ENCODE measurements around the gene CYS1. TPM values are rescaled to one million over a fixed set of nuclear protein-coding genes. Genes with fewer than 3 reads are reported as not detected.

The CYS1 gene
- total and polyA plus RNA-seq, 2 of the 13 experiments (the other 11 are each of a cell fraction or from before 2014, with no cell fraction given): 0.04 TPM; not detected in 1

DNA sequence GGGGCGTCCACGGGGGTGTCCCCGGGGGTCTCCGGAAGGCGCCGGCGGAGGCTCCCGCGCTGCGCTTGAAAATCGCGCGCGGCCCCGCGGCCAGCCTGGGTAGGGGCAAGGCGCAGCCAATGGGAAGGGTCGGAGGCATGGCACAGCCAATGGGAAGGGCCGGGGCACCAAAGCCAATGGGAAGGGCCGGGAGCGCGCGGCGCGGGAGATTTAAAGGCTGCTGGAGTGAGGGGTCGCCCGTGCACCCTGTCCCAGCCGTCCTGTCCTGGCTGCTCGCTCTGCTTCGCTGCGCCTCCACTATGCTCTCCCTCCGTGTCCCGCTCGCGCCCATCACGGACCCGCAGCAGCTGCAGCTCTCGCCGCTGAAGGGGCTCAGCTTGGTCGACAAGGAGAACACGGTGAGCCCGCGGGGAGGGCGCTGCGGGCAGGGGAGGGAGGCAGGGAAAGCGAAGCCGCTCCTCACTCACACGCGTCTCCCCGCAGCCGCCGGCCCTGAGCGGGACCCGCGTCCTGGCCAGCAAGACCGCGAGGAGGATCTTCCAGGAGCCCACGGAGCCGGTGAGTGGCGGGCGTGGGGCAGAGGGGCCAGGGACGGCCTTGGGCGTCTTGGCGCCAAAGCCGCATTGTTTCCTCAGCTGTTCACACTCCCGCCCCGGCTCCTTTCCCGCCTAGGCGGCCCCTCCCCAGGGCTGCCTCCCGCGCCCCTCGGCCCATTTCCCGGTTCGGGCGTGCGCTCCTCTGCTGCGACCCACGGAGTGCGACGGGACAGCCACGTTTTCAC, 42.5 kb upstream of the CYS1 start, which contains the start of gene RRM2 (continued):
- TF ChIP-seq GABPA (IDR thresholded peaks at IDR 0.05; ENCODE audit: low read depth, low read length) (no peak), GABPA (CRISPR knock-in tag; IDR thresholded peaks at IDR 0.05; ENCODE audit: low read depth) (no peak), NR2F6 (IDR thresholded peaks at IDR 0.05) (no peak), NR2F6 (CRISPR knock-in tag; IDR thresholded peaks at IDR 0.05) (no peak; the same call in 1 of the 2 replicates), SIN3A (IDR thresholded peaks at IDR 0.05; ENCODE audit: borderline replicate concordance, low read depth, low read length) (peak; percentile 99), USF2 (IDR thresholded peaks at IDR 0.05; ENCODE audit: low read depth, low read length) (no peak), USF2 (CRISPR knock-in tag; IDR thresholded peaks at IDR 0.05; ENCODE audit: borderline replicate concordance) (no peak), ZNF879 (CRISPR knock-in tag; IDR thresholded peaks at IDR 0.05) (no peak), ZMAT3 (CRISPR knock-in tag; conservative IDR thresholded peaks at IDR 0.05) (peak; percentile 86), NFRKB (IDR thresholded peaks at IDR 0.05) (no peak), ZSCAN20 (CRISPR knock-in tag; IDR thresholded peaks at IDR 0.05; ENCODE audit: borderline replicate concordance) (0 out of 2 replicates have a peak, but pooled peaks have one; percentile 66), LBX2 (CRISPR knock-in tag; IDR thresholded peaks at IDR 0.05; ENCODE audit: borderline replicate concordance) (no peak), NRL (CRISPR knock-in tag; IDR thresholded peaks at IDR 0.05; ENCODE audit: borderline replicate concordance) (peak; percentile 94; the same call in 1 of the 2 replicates), NFATC3 (CRISPR knock-in tag; IDR thresholded peaks at IDR 0.05) (0 out of 2 replicates have a peak, but pooled peaks have one; percentile 61), RARA (CRISPR knock-in tag; IDR thresholded peaks at IDR 0.05) (no peak), ADNP (CRISPR knock-in tag; IDR thresholded peaks at IDR 0.05) (no peak), SP1 (IDR thresholded peaks at IDR 0.05) (0 out of 2 replicates have a peak, but pooled peaks have one; percentile 9), SP1 (CRISPR knock-in tag; IDR thresholded peaks at IDR 0.05) (peak; percentile 67; the same call in 1 of the 2 replicates), ZNF264 (CRISPR knock-in tag; IDR thresholded peaks at IDR 0.05) (no peak), CEBPG (CRISPR knock-in tag; IDR thresholded peaks at IDR 0.05) (no peak)
- TF ChIP-seq, protein P1, sequence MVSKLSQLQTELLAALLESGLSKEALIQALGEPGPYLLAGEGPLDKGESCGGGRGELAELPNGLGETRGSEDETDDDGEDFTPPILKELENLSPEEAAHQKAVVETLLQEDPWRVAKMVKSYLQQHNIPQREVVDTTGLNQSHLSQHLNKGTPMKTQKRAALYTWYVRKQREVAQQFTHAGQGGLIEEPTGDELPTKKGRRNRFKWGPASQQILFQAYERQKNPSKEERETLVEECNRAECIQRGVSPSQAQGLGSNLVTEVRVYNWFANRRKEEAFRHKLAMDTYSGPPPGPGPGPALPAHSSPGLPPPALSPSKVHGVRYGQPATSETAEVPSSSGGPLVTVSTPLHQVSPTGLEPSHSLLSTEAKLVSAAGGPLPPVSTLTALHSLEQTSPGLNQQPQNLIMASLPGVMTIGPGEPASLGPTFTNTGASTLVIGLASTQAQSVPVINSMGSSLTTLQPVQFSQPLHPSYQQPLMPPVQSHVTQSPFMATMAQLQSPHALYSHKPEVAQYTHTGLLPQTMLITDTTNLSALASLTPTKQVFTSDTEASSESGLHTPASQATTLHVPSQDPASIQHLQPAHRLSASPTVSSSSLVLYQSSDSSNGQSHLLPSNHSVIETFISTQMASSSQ (IDR thresholded peaks at IDR 0.05; ENCODE audit: low read depth): no peak
- TF ChIP-seq, protein P1 (CRISPR knock-in tag; IDR thresholded peaks at IDR 0.05; ENCODE audit: borderline replicate concordance): peak; percentile 41; the same call in 1 of the 2 replicates

Data from HepG2 (cell line).